Mucosa of gallbladder (tissue), 1 donor: ENCODE results near the gene GPR15. TPM values are rescaled to one million over a fixed set of nuclear protein-coding genes. Genes with fewer than 3 reads are reported as not detected.

Experiments
- DNase-seq: peaks from one replicate; pipeline ENCODE4 v3.0.0-alpha.2; 2020; ENCODE audit warnings: low spot score
- total RNA-seq: library from RNA; stranded (reverse); gene quantifications from one replicate; pipeline ENCODE4 v1.2.1, GENCODE V29; 2021
- donor health status: DM: no; HTN: no; CAD: no.

GPR15 gene
- total RNA-seq, 1 donor from 2014 or later = 0.17 TPM

GRCh38 chr3:98530676-98531075 lies 1.1 kb upstream of the GPR15 start:
- DNase-seq = no peak

GRCh38 chr3:98532275-98532637 lies 478 bp downstream of the GPR15 start:
- no peak for DNase-seq

GRCh38 chr3:98532709-98533571 lies 1.2 kb downstream of the GPR15 start:
- no peak for DNase-seq

- no peak for DNase-seq
Measured at GRCh38 chr3:98534168-98534567, 2.4 kb downstream of the GPR15 start.

- no peak for DNase-seq
Measured at GRCh38 chr3:98534734-98535133, 3.0 kb downstream of the GPR15 start.

- no peak for DNase-seq
Measured at GRCh38 chr3:98536456-98537017, 4.8 kb downstream of the GPR15 start.

GRCh38 chr3:98540346-98540745 lies 8.6 kb downstream of the GPR15 start:
- DNase-seq = no peak

GRCh38 chr3:98541695-98542094 lies 9.9 kb downstream of the GPR15 start:
- DNase-seq = no peak

- DNase-seq = no peak
Measured at GRCh38 chr3:98542623-98543022, 10.8 kb downstream of the GPR15 start.

- DNase-seq = no peak
Measured at GRCh38 chr3:98545940-98546339, 14.2 kb downstream of the GPR15 start.

- DNase-seq = no peak
Measured at GRCh38 chr3:98548544-98548943, 16.8 kb downstream of the GPR15 start.

- no peak for DNase-seq
Measured at GRCh38 chr3:98550833-98551232, 19.1 kb downstream of the GPR15 start.

- DNase-seq = no peak
Measured at GRCh38 chr3:98551236-98551635, 19.5 kb downstream of the GPR15 start.

- no peak for DNase-seq
Measured at GRCh38 chr3:98551754-98552153, 20.0 kb downstream of the GPR15 start.

GRCh38 chr3:98552232-98553020 lies 20.6 kb downstream of the GPR15 start:
- no peak for DNase-seq

GRCh38 chr3:98553021-98553563 lies 21.3 kb downstream of the GPR15 start:
- no peak for DNase-seq

GRCh38 chr3:98553753-98554152 lies 22.0 kb downstream of the GPR15 start:
- DNase-seq = no peak

- no peak for DNase-seq
Measured at GRCh38 chr3:98554580-98554979, 22.8 kb downstream of the GPR15 start.

- DNase-seq = no peak
Measured at GRCh38 chr3:98555025-98555379, 23.2 kb downstream of the GPR15 start.

- DNase-seq = no peak
Measured at GRCh38 chr3:98556164-98557130, 24.7 kb downstream of the GPR15 start.

- DNase-seq = no peak
Measured at GRCh38 chr3:98557324-98558010, 25.7 kb downstream of the GPR15 start.
